ENCODE measurements around the gene TMEM150B. TPM values are rescaled to one million over a fixed set of nuclear protein-coding genes. Genes with fewer than 3 reads are reported as not detected.

Gene TMEM150B
- total and polyA plus RNA-seq, 2 of the 4 experiments (the other 2 are of a cell fraction) = not detected

- Histone ChIP-seq H2BK15ac (ENCODE audit: low read depth, low read length) (no peak overlapping the region), H3K56ac (ENCODE audit: extremely low read depth, insufficient read depth, low read length) (no peak overlapping the region), H2BK20ac (ENCODE audit: low read depth, low read length) (no peak overlapping the region), H3K4me2 (ENCODE audit: low read depth, low read length) (no peak overlapping the region), H4K91ac (ENCODE audit: insufficient read depth, low read depth, low read length) (no peak overlapping the region), H2BK5ac (ENCODE audit: low read depth, low read length, poor library complexity, severe bottlenecking) (no peak overlapping the region), H3K9me1 (ENCODE audit: insufficient read depth, low read length) (0 out of 2 replicates have a peak, but pooled peaks cover 2% of the 10 kb centered on the region), H4K5ac (ENCODE audit: low read depth, low read length) (no peak overlapping the region), H3K27ac (ENCODE audit: insufficient read depth, low read length) (no peak overlapping the region), H2AFZ (replicated peaks; ENCODE audit: low read length, poor library complexity) (no peak overlapping the region), H4K8ac (ENCODE audit: low read depth in 2 of 2, low read length in 2 of 2) (no peak overlapping the region), H3K9ac (ENCODE audit: low read depth, low read length) (no peak overlapping the region), H4K20me1 (ENCODE audit: insufficient read depth, low read length) (no peaks in the 10 kb centered on the region), H3K4me3 (ENCODE audit: insufficient read depth, low read depth, low read length) (no peak overlapping the region), H3K18ac (ENCODE audit: low read depth, low read length) (no peak overlapping the region), H3K27me3 (ENCODE audit: control insufficient read depth, insufficient read depth, low read length) (no peaks in the 10 kb centered on the region), H3K36me3 (ENCODE audit: control insufficient read depth, insufficient read depth, low read length) (peaks cover 19% of the 10 kb centered on the region), H3K4me1 (ENCODE audit: control insufficient read depth, insufficient read depth, low read length) (peaks cover 8% of the 10 kb centered on the region), H2AK5ac (ENCODE audit: low read depth, low read length) (no peak overlapping the region; the same call in 1 of the 2 replicates), H3K9me3 (ENCODE audit: control insufficient read depth, insufficient read depth, low read length) (no peaks in the 10 kb centered on the region), H3K23ac (ENCODE audit: low read depth, low read length) (no peak overlapping the region), H3K4ac (ENCODE audit: low read depth, low read length) (no peak overlapping the region), H2BK120ac (ENCODE audit: low read depth, low read length) (no peak overlapping the region), H3K14ac (replicated peaks; ENCODE audit: low read depth, low read length) (no peak overlapping the region), H2AK9ac (replicated peaks; ENCODE audit: low read depth, low read length, poor library complexity) (no peak overlapping the region), H3K79me1 (ENCODE audit: low read depth in 1 of 2, low read length in 2 of 2) (peaks cover 3 to 26% of the 10 kb centered on the region in 2 experiments; a peak in 3 of 4 replicates)
- in situ Hi-C loops (cut with MboI; ENCODE audit: low sequenced_read_pairs) (loop anchor here (25.0 kb wide), 1 partner anchor 350 kb away; the partner anchor contains the start of genes CCDC106, ZNF580 and ZNF581), intact Hi-C loops (cut with micrococcal nuclease) (no loop called here), dilution Hi-C loops (cut with HindIII; ENCODE audit: low sequenced_read_pairs, unreplicated experiment) (no loop called here)
- ChIA-PET CTCF (no interaction called here), POLR2A (ENCODE audit: unreplicated experiment) (no interaction called here)
- WGBS, 2 experiments (ENCODE audit: extremely low coverage in 2 of 2, insufficient read length in 1 of 2) = 100% methylated on average over 5 of the region's 21 CpGs; no CpG with 5 or more reads in 1 of the 2 experiments
- BruUV-seq (replicated peaks) = no TSS peak
- ATAC-seq (ENCODE audit: low read depth) (no peak), DNase-seq (no peak)
- TF ChIP-seq POLR2A (IDR thresholded peaks at IDR 0.05; ENCODE audit: low read depth, low read length) = no peak
- no peak for TF ChIP-seq RFX5 (IDR thresholded peaks at IDR 0.05; ENCODE audit: low read depth, low read length)
- TF ChIP-seq RCOR1 (IDR thresholded peaks at IDR 0.05; ENCODE audit: insufficient replicate concordance, low read length) = no peak
- TF ChIP-seq SMC3 (IDR thresholded peaks at IDR 0.05; ENCODE audit: low read depth, low read length) = no peak
Observed at GRCh38 chr19:55287361-55288079, 37.6 kb downstream of the TMEM150B start.

Measured in IMR-90 (cell line).